PC-3 (cell line): Measurements from ENCODE around the gene CUEDC1. TPM values are rescaled to one million over a fixed set of nuclear protein-coding genes. Genes with fewer than 3 reads are reported as not detected.

Experiments used
- ATAC-seq: fragments of 200-7000 bp; cut with Tn5 transposase; 2 replicates; pipeline ENCODE4 v1.9.1; 2020; ENCODE audit warnings: mild to moderate bottlenecking, moderate library complexity
- BruUV-seq: library from RNA; stranded (reverse); fragments of 400-500 nt; replicated peaks from 2 replicates; lab custom pipeline; 2021; lab: Mats Ljungman, UMichigan
- CTCF ChIA-PET: fragments of 300-600 bp; sonication (Branson Sonifier 250); formaldehyde crosslinking; loops from one replicate; lab custom pipeline; 2022; ENCODE audit warnings: antibody characterized with exemption; lab: Charles Lee
- POLR2A ChIA-PET: fragments of 300-600 bp; sonication (Branson Sonifier 250); formaldehyde crosslinking; loops from one replicate; lab custom pipeline; 2022; ENCODE audit warnings: antibody characterized with exemption; ENCODE audit not compliant: unreplicated experiment; lab: Charles Lee
- DNase-seq: peaks from one replicate; pipeline ENCODE4 v3.0.0-alpha.2; 2015
- H2AFZ ChIP-seq: fragments of 300-600 bp; sonication (generic); 2 replicates; pipeline ENCODE4 v1.6.0; 2016; ENCODE audit warnings: antibody characterized with exemption, low read length
- H3F3A ChIP-seq: fragments of 300-600 bp; sonication (generic); one replicate; pipeline ENCODE4 v1.6.0; 2017; ENCODE audit warnings: antibody characterized with exemption, low read length, control low read depth, mild to moderate bottlenecking; ENCODE audit not compliant: unreplicated experiment
- H3K27ac ChIP-seq: fragments of 300-600 bp; sonication (generic); 2 replicates; pipeline ENCODE4 v1.5.1; 2016; ENCODE audit warnings: mild to moderate bottlenecking, low read length
- H3K27me3 ChIP-seq: fragments of 300-600 bp; sonication (generic); 2 replicates; pipeline ENCODE4 v1.6.1; 2016; ENCODE audit warnings: low read length, mixed read lengths
- H3K36me3 ChIP-seq: fragments of 300-600 bp; sonication (generic); 2 replicates; pipeline ENCODE4 v1.6.1; 2016; ENCODE audit warnings: low read depth, mixed run types, low read length, mixed read lengths
- H3K4me1 ChIP-seq: fragments of 300-600 bp; sonication (generic); 2 replicates; pipeline ENCODE4 v1.5.1; 2016; ENCODE audit warnings: low read length; ENCODE audit not compliant: insufficient read depth
- H3K4me2 ChIP-seq: fragments of 300-600 bp; sonication (generic); 2 replicates; pipeline ENCODE4 v1.6.0; 2016; ENCODE audit warnings: low read length
- H3K4me3 ChIP-seq: fragments of 300-600 bp; sonication (generic); 2 replicates; pipeline ENCODE4 v1.5.1; 2016; ENCODE audit warnings: mild to moderate bottlenecking, low read length, mixed read lengths
- H3K79me2 ChIP-seq: fragments of 300-600 bp; sonication (generic); 2 replicates; pipeline ENCODE4 v1.6.1; 2017; ENCODE audit warnings: low read length, mixed read lengths
- H3K9ac ChIP-seq: fragments of 300-600 bp; sonication (generic); 2 replicates; pipeline ENCODE4 v1.6.0; 2016; ENCODE audit warnings: mild to moderate bottlenecking, low read length
- H3K9me2 ChIP-seq: fragments of 300-600 bp; sonication (generic); replicated peaks from 2 replicates; pipeline ENCODE4 v1.6.1; 2016; ENCODE audit warnings: mixed run types, low read length, mixed read lengths
- H3K9me3 ChIP-seq: fragments of 300-600 bp; sonication (generic); 2 replicates; pipeline ENCODE4 v1.6.1; 2016; ENCODE audit warnings: low read length, mixed read lengths
- H4K20me1 ChIP-seq: fragments of 300-600 bp; sonication (generic); 2 replicates; pipeline ENCODE4 v1.6.1; 2016; ENCODE audit warnings: low read length, mixed read lengths
- CTCF ChIP-seq: fragments of 300-600 bp; sonication (generic); conservative IDR thresholded peaks from 2 replicates; pipeline ENCODE4 v1.5.1; 2017; ENCODE audit warnings: antibody characterized with exemption, low read depth, mild to moderate bottlenecking, low read length
- EZH2 ChIP-seq: fragments of 300-600 bp; sonication (generic); IDR thresholded peaks from one replicate; pipeline ENCODE4 v1.6.1; 2017; ENCODE audit warnings: antibody characterized with exemption, mild to moderate bottlenecking, low read length; ENCODE audit not compliant: unreplicated experiment
- EZH2phosphoT487 ChIP-seq: fragments of 300-600 bp; sonication (generic); IDR thresholded peaks from 2 replicates; pipeline ENCODE4 v1.6.1; 2018; ENCODE audit warnings: mild to moderate bottlenecking, antibody characterized with exemption, low read length, borderline replicate concordance
- intact Hi-C: fragments of 100-400 bp; cut with micrococcal nuclease; formaldehyde crosslinking; loops from 2 replicates; pipeline ENCODE4 v1.9.0; 2023
- total RNA-seq: library from RNA; depleted of rRNA; stranded (reverse); fragments of >200 nt; gene quantifications from 2 replicates; pipeline ENCODE4 v1.2.3, GENCODE V29; 2014

CUEDC1 gene
- total RNA-seq, 1 experiment from 2014 or later: 31.6 TPM

- Histone ChIP-seq H3K4me1 (peaks cover 52% of the 10 kb centered on the region), H4K20me1 (no peaks in the 10 kb centered on the region), H3K27ac (no peak overlapping the region), H3K9me3 (no peaks in the 10 kb centered on the region), H3K4me2 (no peak overlapping the region), H2AFZ (no peak overlapping the region), H3K9ac (no peak overlapping the region), H3K36me3 (no peaks in the 10 kb centered on the region), H3K4me3 (no peak overlapping the region), H3K27me3 (no peaks in the 10 kb centered on the region), H3F3A (no peaks in the 10 kb centered on the region), H3K9me2 (no peaks in the 10 kb centered on the region), H3K79me2 (peaks cover 58% of the 10 kb centered on the region)
- no TSS peak for BruUV-seq
- intact Hi-C loops: no loop called here
- ATAC-seq (no peak), DNase-seq (no peak)
- ChIA-PET POLR2A (no interaction called here), CTCF (no interaction called here)
- TF ChIP-seq CTCF (no peak), EZH2phosphoT487 (no peak), EZH2 (no peak)
Measured at GRCh38 chr17:57915985-57916757, 39.0 kb downstream of the CUEDC1 start.

- H3K36me3 ChIP-seq: no peaks in the 10 kb centered on the region
- no TSS peak for BruUV-seq
- ATAC-seq: no peak
- DNase-seq: no peak
- no peak overlapping the region for H3K4me3 ChIP-seq
- no peaks in the 10 kb centered on the region for H4K20me1 ChIP-seq
- no peak overlapping the region for H3K27ac ChIP-seq
- H3F3A ChIP-seq: no peaks in the 10 kb centered on the region
- H3K4me2 ChIP-seq: no peak overlapping the region
- peaks cover 52% of the 10 kb centered on the region for H3K4me1 ChIP-seq
- POLR2A ChIA-PET: no interaction called here
- H3K79me2 ChIP-seq: peaks cover 58% of the 10 kb centered on the region
- TF ChIP-seq EZH2phosphoT487: no peak
- TF ChIP-seq CTCF: no peak
- no peak for TF ChIP-seq EZH2
- intact Hi-C loops: no loop called here
- CTCF ChIA-PET: interaction anchor here (1.5 kb wide), 1 partner anchor 40 kb away, joined by 8 read pairs; no protein-coding TSS in a partner anchor
- no peak overlapping the region for H2AFZ ChIP-seq
- H3K27me3 ChIP-seq: no peaks in the 10 kb centered on the region
- no peaks in the 10 kb centered on the region for H3K9me2 ChIP-seq
- H3K9me3 ChIP-seq: no peaks in the 10 kb centered on the region
- no peak overlapping the region for H3K9ac ChIP-seq
Measured at GRCh38 chr17:57915544-57915943, 39.7 kb downstream of the CUEDC1 start.
